Measurements from ENCODE around the gene AEBP2. TPM values are rescaled to one million over a fixed set of nuclear protein-coding genes. Genes with fewer than 3 reads are reported as not detected.

The AEBP2 gene
- total and polyA plus RNA-seq, 2 donors (not counting 3 experiments of a cell fraction or from before 2014, with no cell fraction given): 8.8 to 42.2 TPM

- Histone ChIP-seq H3K4me3 (replicated peaks in 1 of 3; ENCODE audit: insufficient read depth in 1 of 3, low read depth in 1 of 3, low read length in 3 of 3) (no peak overlapping the region), H3K9me3 (replicated peaks; ENCODE audit: control insufficient read depth, insufficient read depth, low read length) (no peaks in the 10 kb centered on the region), H3K9me1 (replicated peaks; ENCODE audit: control insufficient read depth, extremely low read depth, insufficient read depth, low read length) (no peaks in the 10 kb centered on the region), H3K27me3 (ENCODE audit: control insufficient read depth in 2 of 2, insufficient read depth in 2 of 2, low read length in 2 of 2) (peaks cover 0 to 6% of the 10 kb centered on the region in 2 experiments), H3K79me2 (ENCODE audit: control insufficient read depth, insufficient read depth, low read length) (peaks cover 32% of the 10 kb centered on the region), H3K4me1 (ENCODE audit: control insufficient read depth, extremely low read depth, insufficient read depth, low read length) (peaks cover 13% of the 10 kb centered on the region), H3K27ac (ENCODE audit: insufficient read depth, low read depth, low read length) (no peak overlapping the region), H3K36me3 (ENCODE audit: control insufficient read depth in 2 of 2, extremely low read depth in 1 of 2, insufficient read depth in 2 of 2, low read length in 2 of 2) (no peaks in the 10 kb centered on the region), H2AFZ (ENCODE audit: low read depth, low read length) (no peak overlapping the region), H3K4me2 (ENCODE audit: insufficient read depth, low read length) (no peak overlapping the region), H3K9ac (replicated peaks; ENCODE audit: extremely low read depth, insufficient read depth, low read length) (no peak overlapping the region), H4K20me1 (replicated peaks; ENCODE audit: control insufficient read depth, extremely low read depth, insufficient read depth, low read length) (peaks cover 6% of the 10 kb centered on the region)
- no peak for TF ChIP-seq JUN (IDR thresholded peaks at IDR 0.05; ENCODE audit: borderline replicate concordance, insufficient read depth, insufficient read length, low read depth)
- no peak for TF ChIP-seq MYC (IDR thresholded peaks at IDR 0.05; ENCODE audit: low read depth, low read length)
- TF ChIP-seq MAX (IDR thresholded peaks at IDR 0.05; ENCODE audit: insufficient read depth, insufficient read length): no peak
- TF ChIP-seq POLR2A (IDR thresholded peaks at IDR 0.05; ENCODE audit: low read depth, low read length): no peak
- TF ChIP-seq EZH2 (IDR thresholded peaks at IDR 0.05; ENCODE audit: borderline replicate concordance, low read depth, low read length, severe bottlenecking): no peak
- TF ChIP-seq POLR2AphosphoS5 (IDR thresholded peaks at IDR 0.05; ENCODE audit: insufficient read depth, low read depth, low read length): no peak
- TF ChIP-seq GATA2 (IDR thresholded peaks at IDR 0.05; ENCODE audit: insufficient read depth, insufficient read length, low read depth, low read length): no peak
- no peak for TF ChIP-seq FOS (IDR thresholded peaks at IDR 0.05; ENCODE audit: borderline replicate concordance, insufficient read depth, low read length)
- no peak for TF ChIP-seq CTCF (IDR thresholded peaks at IDR 0.05; ENCODE audit: extremely low read depth in 1 of 2, insufficient read depth in 1 of 2, low read depth in 1 of 2, low read length in 2 of 2)
- dilution Hi-C loops (cut with MboI; ENCODE audit: extremely low pct_ligation_motif_present, low sequenced_read_pairs): no loop called here
- intact Hi-C loops (cut with micrococcal nuclease): loop anchor here (5.0 kb wide), 1 partner anchor 939 kb away; no protein-coding TSS in a partner anchor
- POLR2A ChIA-PET: no interaction called here
- BruUV-seq (replicated peaks): no TSS peak
- FAIRE-seq (no peak), DNase-seq (ENCODE audit: low read depth, low spot score) (no peak)
- CTCF ChIA-PET: no interaction called here
Measured at GRCh38 chr12:19437996-19438395, 1.3 kb upstream of the AEBP2 start.

All from endothelial cell of umbilical vein (primary cell).